Measurements from ENCODE around the gene ZP1. TPM values are rescaled to one million over a fixed set of nuclear protein-coding genes. Genes with fewer than 3 reads are reported as not detected.
"Not testable (repeated sequence)": the region's sequence is repeated elsewhere in the genome, so short reads cannot be mapped to it uniquely, and the experiment has no call there.

Gene ZP1
- 0.14 TPM for total RNA-seq
- long read RNA-seq = 0 reads

- DNase-seq (ENCODE audit: missing footprints) (no peak), ATAC-seq (no peak)
- intact Hi-C loops (cut with DNase I) = no loop called here
Observed at GRCh38 chr11:60866911-60867870, at the start of gene ZP1. Gene ZP1 (plus strand): TSS chr11:60867542. CDS start chr11:60867562, 20 bp downstream.

GRCh38 chr11:60818057-60818456, 49.3 kb upstream of the ZP1 start:
- DNase-seq (ENCODE audit: missing footprints) (no peak), ATAC-seq (no peak)
- intact Hi-C loops (cut with DNase I) = no loop called here

GRCh38 chr11:60821827-60822599, 45.3 kb upstream of the ZP1 start:
- DNase-seq (ENCODE audit: missing footprints) (no peak), ATAC-seq (no peak)
- intact Hi-C loops (cut with DNase I) = no loop called here

GRCh38 chr11:60823745-60824306, 43.5 kb upstream of the ZP1 start:
- ATAC-seq; intact Hi-C loops (cut with DNase I): not testable (repeated sequence)

GRCh38 chr11:60825118-60825517, 42.2 kb upstream of the ZP1 start:
- DNase-seq (ENCODE audit: missing footprints) (no peak), ATAC-seq (no peak)
- intact Hi-C loops (cut with DNase I) = loop anchor here (5.0 kb wide), 1 partner anchor 48 kb away; no protein-coding TSS in a partner anchor

More at GRCh38 chr11:60823745-60824306, 43.5 kb upstream of the ZP1 start:
- not testable (repeated sequence) for DNase-seq (ENCODE audit: missing footprints)

- DNase-seq (ENCODE audit: missing footprints) (no peak), ATAC-seq (no peak)
- intact Hi-C loops (cut with DNase I) = loop anchor here (5.0 kb wide), 1 partner anchor 48 kb away; no protein-coding TSS in a partner anchor
Observed at GRCh38 chr11:60825790-60826189, 41.6 kb upstream of the ZP1 start.

GRCh38 chr11:60830478-60831142, 36.7 kb upstream of the ZP1 start:
- intact Hi-C loops (cut with DNase I) = loop anchor here (1.0 to 5.0 kb wide), 4 partner anchors 57 to 356 kb away; no protein-coding TSS in a partner anchor
- ATAC-seq = peak; percentile 8
- DNase-seq (ENCODE audit: missing footprints) = no peak

GRCh38 chr11:60831143-60831500, 36.2 kb upstream of the ZP1 start:
- peak; percentile 91 for DNase-seq (ENCODE audit: missing footprints)
- intact Hi-C loops (cut with DNase I) = loop anchor here (1.0 to 5.0 kb wide), 4 partner anchors 56 to 356 kb away; no protein-coding TSS in a partner anchor
- ATAC-seq = peak; percentile 86

GRCh38 chr11:60831501-60832079, 35.8 kb upstream of the ZP1 start:
- DNase-seq (ENCODE audit: missing footprints) (no peak), ATAC-seq (no peak)
- intact Hi-C loops (cut with DNase I) = loop anchor here (1.0 to 5.0 kb wide), 4 partner anchors 56 to 355 kb away; no protein-coding TSS in a partner anchor

- no peak for ATAC-seq
- intact Hi-C loops (cut with DNase I) = loop anchor here (5.0 kb wide), 1 partner anchor 292 kb away; no protein-coding TSS in a partner anchor
Observed at GRCh38 chr11:60834742-60835533, 32.4 kb upstream of the ZP1 start.

GRCh38 chr11:60835534-60835846, 31.9 kb upstream of the ZP1 start:
- DNase-seq (ENCODE audit: missing footprints) = no peak
- intact Hi-C loops (cut with DNase I) = no loop called here
- ATAC-seq = peak; percentile 23

More at GRCh38 chr11:60834742-60835533, 32.4 kb upstream of the ZP1 start:
- DNase-seq (ENCODE audit: missing footprints) = no peak

GRCh38 chr11:60836866-60837515, 30.4 kb upstream of the ZP1 start:
- ATAC-seq (no peak), DNase-seq (ENCODE audit: missing footprints) (no peak)
- intact Hi-C loops (cut with DNase I) = no loop called here

- intact Hi-C loops (cut with DNase I) = no loop called here
- ATAC-seq (no peak), DNase-seq (ENCODE audit: missing footprints) (no peak)
Observed at GRCh38 chr11:60838132-60838531, 29.2 kb upstream of the ZP1 start.

GRCh38 chr11:60840470-60841430, 26.6 kb upstream of the ZP1 start:
- ATAC-seq (peak; percentile 67), DNase-seq (ENCODE audit: missing footprints) (no peak)
- intact Hi-C loops (cut with DNase I) = no loop called here

GRCh38 chr11:60841797-60842667, 25.3 kb upstream of the ZP1 start, which contains the start of gene CCDC86:
Gene CCDC86 (plus strand): TSS chr11:60842113. CDS start chr11:60842125, 12 bp downstream.
- peak; percentile 98 for DNase-seq (ENCODE audit: missing footprints)
- ATAC-seq = peak; percentile 95
- intact Hi-C loops (cut with DNase I) = no loop called here
